Left kidney (tissue), 2 donors: Measurements from ENCODE around the gene CD8A. TPM values are rescaled to one million over a fixed set of nuclear protein-coding genes. Genes with fewer than 3 reads are reported as not detected.
"Not testable (repeated sequence)": the region's sequence is repeated elsewhere in the genome, so short reads cannot be mapped to it uniquely, and the experiment has no call there.

Experiments used
- DNase-seq: peaks from one replicate; pipeline ENCODE4 v3.0.0-alpha.2; 2013
- polyA plus RNA-seq: library from polyadenylated mRNA; unstranded; fragments of 120-200 nt; gene quantifications from one replicate; pipeline ENCODE4 v1.2.1, GENCODE V29; 2013; ENCODE audit not compliant: insufficient read length

The CD8A gene
- polyA plus RNA-seq, 1 donor: 0.25 TPM

- DNase-seq: no peak
Measured at GRCh38 chr2:86779971-86780370, 10.7 kb downstream of the CD8A start.

- DNase-seq: no peak
Measured at GRCh38 chr2:86778957-86779356, 11.8 kb downstream of the CD8A start.

GRCh38 chr2:86776532-86776931, 14.2 kb downstream of the CD8A start:
- no peak for DNase-seq

GRCh38 chr2:86775338-86775737, 15.4 kb downstream of the CD8A start:
- DNase-seq: no peak

- DNase-seq: no peak
Measured at GRCh38 chr2:86774862-86775261, 15.9 kb downstream of the CD8A start.

- DNase-seq: no peak
Measured at GRCh38 chr2:86772611-86773010, 18.1 kb downstream of the CD8A start.

- no peak for DNase-seq
Measured at GRCh38 chr2:86770816-86771301, 19.9 kb downstream of the CD8A start.

- no peak for DNase-seq
Measured at GRCh38 chr2:86769838-86770237, 20.9 kb downstream of the CD8A start.

GRCh38 chr2:86768189-86768949, 22.3 kb downstream of the CD8A start:
- no peak for DNase-seq

- DNase-seq: no peak
Measured at GRCh38 chr2:86765310-86765695, 25.4 kb downstream of the CD8A start.

- DNase-seq: no peak
Measured at GRCh38 chr2:86764661-86765309, 25.9 kb downstream of the CD8A start.

- DNase-seq: no peak
Measured at GRCh38 chr2:86760371-86760770, 30.3 kb downstream of the CD8A start.

GRCh38 chr2:86758405-86758804, 32.3 kb downstream of the CD8A start:
- no peak for DNase-seq

- no peak for DNase-seq
Measured at GRCh38 chr2:86753606-86754005, 37.1 kb downstream of the CD8A start.

GRCh38 chr2:86752934-86753333, 37.8 kb downstream of the CD8A start:
- no peak for DNase-seq

GRCh38 chr2:86751778-86752177, 38.9 kb downstream of the CD8A start:
- no peak for DNase-seq

- DNase-seq: no peak
Measured at GRCh38 chr2:86750240-86750839, 40.4 kb downstream of the CD8A start.

- no peak for DNase-seq
Measured at GRCh38 chr2:86747711-86748639, 42.7 kb downstream of the CD8A start.

GRCh38 chr2:86746939-86747338, 43.8 kb downstream of the CD8A start:
- no peak for DNase-seq

GRCh38 chr2:86744152-86744551, 46.6 kb downstream of the CD8A start:
- DNase-seq: no peak

GRCh38 chr2:86741889-86742498, 48.7 kb downstream of the CD8A start:
- DNase-seq: not testable (repeated sequence)

- not testable (repeated sequence) for DNase-seq
Measured at GRCh38 chr2:86739889-86740288, 50.8 kb downstream of the CD8A start.
